SK-N-SH (cell line): ENCODE data around the gene ARMH4.

Experiments used
- EZH2phosphoT487 ChIP-seq: fragments of 200-600 bp; sonication (generic); IDR thresholded peaks from 2 replicates; pipeline ENCODE4 v1.6.1; 2017; ENCODE audit warnings: low read depth, mixed run types, mild to moderate bottlenecking, antibody characterized with exemption, moderate library complexity, borderline replicate concordance
- FOXJ3 ChIP-seq: sonication (generic); formaldehyde crosslinking; IDR thresholded peaks from 2 replicates; pipeline ENCODE4 v1.5.1; 2020; ENCODE audit warnings: mild to moderate bottlenecking, missing genetic modification reagents
- FOXM1 ChIP-seq: IDR thresholded peaks from 2 replicates; pipeline ENCODE4 v1.4.0; 2012; ENCODE audit warnings: low read depth, mild to moderate bottlenecking
- JUND ChIP-seq: IDR thresholded peaks from 2 replicates; pipeline ENCODE4 v1.4.0; 2012
- MXI1 ChIP-seq: IDR thresholded peaks from 2 replicates; pipeline ENCODE4 v1.6.1; 2012; ENCODE audit warnings: mild to moderate bottlenecking, low read depth, low read length, improper control_type of control experiment
- POLR2AphosphoS5 ChIP-seq: IDR thresholded peaks from 2 replicates; pipeline ENCODE4 v1.6.1; 2012; ENCODE audit warnings: low read depth, low read length
- RAD21 ChIP-seq: IDR thresholded peaks from 2 replicates; pipeline ENCODE4 v1.6.1; 2012; ENCODE audit warnings: mild to moderate bottlenecking, low read length
- RCOR1 ChIP-seq: fragments of 150-350 bp; IDR thresholded peaks from 2 replicates; pipeline ENCODE4 v1.6.1; 2017; ENCODE audit warnings: antibody characterized with exemption, low read length
- SIN3A ChIP-seq: IDR thresholded peaks from 2 replicates; pipeline ENCODE4 v1.6.1; 2012; ENCODE audit warnings: low read depth, mild to moderate bottlenecking, low read length, moderate library complexity, borderline replicate concordance
- YY1 ChIP-seq: IDR thresholded peaks from 2 replicates; pipeline ENCODE4 v1.4.0; 2012; ENCODE audit warnings: low read depth, mild to moderate bottlenecking
- TF ChIP-seq, protein P1 (sequence below): fragments of 200-600 bp; sonication (generic); IDR thresholded peaks from 2 replicates; pipeline ENCODE4 v1.6.1; 2017; ENCODE audit warnings: antibody characterized with exemption, mild to moderate bottlenecking, moderate library complexity
- TF ChIP-seq, protein P2 (sequence below): IDR thresholded peaks from 2 replicates; pipeline ENCODE4 v1.4.0; 2012; ENCODE audit warnings: low read depth

DNA sequence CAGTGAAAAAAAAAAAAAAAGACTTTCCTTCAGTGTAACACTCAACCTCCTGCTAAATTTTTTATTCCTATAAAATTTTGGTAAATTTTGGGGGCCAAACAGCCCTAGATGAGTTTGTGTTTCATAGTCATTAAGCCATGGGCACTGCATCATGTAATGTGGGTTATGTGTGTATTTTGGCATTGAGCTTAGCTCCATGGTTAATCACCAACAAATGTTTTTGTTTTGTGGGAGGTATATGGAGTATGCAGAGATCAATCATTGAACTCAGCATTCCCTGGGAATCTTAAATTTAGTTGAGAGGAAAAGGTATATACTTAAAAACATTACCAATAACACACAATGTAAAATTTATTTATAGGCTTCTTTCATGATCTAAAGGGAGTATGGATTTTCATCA, 8.5 kb upstream of the ARMH4 start:
- TF ChIP-seq YY1 (no peak), POLR2AphosphoS5 (no peak), RCOR1 (no peak), RAD21 (no peak), MXI1 (no peak), EZH2phosphoT487 (no peak), FOXJ3 (CRISPR knock-in tag) (no peak), FOXM1 (no peak), SIN3A (no peak), JUND (no peak)
- TF ChIP-seq, protein P1, sequence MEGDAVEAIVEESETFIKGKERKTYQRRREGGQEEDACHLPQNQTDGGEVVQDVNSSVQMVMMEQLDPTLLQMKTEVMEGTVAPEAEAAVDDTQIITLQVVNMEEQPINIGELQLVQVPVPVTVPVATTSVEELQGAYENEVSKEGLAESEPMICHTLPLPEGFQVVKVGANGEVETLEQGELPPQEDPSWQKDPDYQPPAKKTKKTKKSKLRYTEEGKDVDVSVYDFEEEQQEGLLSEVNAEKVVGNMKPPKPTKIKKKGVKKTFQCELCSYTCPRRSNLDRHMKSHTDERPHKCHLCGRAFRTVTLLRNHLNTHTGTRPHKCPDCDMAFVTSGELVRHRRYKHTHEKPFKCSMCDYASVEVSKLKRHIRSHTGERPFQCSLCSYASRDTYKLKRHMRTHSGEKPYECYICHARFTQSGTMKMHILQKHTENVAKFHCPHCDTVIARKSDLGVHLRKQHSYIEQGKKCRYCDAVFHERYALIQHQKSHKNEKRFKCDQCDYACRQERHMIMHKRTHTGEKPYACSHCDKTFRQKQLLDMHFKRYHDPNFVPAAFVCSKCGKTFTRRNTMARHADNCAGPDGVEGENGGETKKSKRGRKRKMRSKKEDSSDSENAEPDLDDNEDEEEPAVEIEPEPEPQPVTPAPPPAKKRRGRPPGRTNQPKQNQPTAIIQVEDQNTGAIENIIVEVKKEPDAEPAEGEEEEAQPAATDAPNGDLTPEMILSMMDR, result no peak
- TF ChIP-seq, protein P2, sequence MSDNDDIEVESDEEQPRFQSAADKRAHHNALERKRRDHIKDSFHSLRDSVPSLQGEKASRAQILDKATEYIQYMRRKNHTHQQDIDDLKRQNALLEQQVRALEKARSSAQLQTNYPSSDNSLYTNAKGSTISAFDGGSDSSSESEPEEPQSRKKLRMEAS, result no peak
